HG02571 (cell line): ENCODE data around the gene PLA2G2F.

Experiments
- ATAC-seq: cut with Tn5 transposase; IDR thresholded peaks from one replicate; pipeline ENCODE4 v1.9.1; 2021; ENCODE audit warnings: mild to moderate bottlenecking, moderate library complexity; ENCODE audit not compliant: unreplicated experiment

PLA2G2F gene

DNA sequence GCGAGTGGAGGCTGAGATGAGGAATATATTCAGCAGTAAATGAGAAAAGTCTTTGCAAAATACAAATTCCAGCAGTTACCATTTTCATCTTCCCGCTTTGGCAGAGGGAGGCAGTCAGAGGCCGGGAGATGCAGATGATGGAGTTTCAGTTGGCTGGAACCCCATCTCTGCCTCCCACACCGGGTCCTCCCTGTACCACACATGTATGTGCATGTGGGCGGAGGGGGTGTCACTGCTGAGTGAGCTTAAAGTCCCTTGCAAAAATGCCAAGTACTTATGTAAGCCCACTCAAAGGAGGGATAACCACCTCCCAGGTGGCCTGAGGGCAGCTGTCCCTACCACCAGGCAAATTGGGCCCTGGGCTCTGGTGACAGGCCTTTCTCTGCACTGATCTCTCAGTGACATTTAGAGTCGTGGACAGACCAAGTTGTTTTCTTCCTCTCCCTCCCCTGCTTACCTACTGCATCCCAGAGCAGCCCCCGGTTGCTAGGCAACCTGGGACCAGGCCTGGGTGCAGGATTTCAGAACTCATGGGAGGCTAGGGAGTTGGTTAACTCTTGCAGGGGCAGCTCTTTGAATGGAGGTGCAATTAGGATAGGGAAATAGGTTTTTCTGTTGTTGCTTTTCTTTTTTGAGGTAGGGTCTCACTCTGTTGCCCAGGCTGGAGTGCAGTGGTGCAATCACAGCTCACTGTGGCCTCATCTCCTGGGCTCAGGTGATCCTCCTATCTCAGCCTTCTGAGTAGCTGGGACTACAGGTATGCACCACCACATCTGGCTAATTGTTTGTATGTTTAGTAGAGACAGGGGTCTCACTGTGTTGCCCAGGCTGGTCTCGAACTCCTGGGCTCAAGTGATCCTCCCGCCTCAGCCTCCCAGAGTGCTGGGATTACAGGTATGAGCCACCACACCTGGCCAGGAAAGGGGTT, 29.7 kb downstream of the PLA2G2F start:
- no peak for ATAC-seq

DNA sequence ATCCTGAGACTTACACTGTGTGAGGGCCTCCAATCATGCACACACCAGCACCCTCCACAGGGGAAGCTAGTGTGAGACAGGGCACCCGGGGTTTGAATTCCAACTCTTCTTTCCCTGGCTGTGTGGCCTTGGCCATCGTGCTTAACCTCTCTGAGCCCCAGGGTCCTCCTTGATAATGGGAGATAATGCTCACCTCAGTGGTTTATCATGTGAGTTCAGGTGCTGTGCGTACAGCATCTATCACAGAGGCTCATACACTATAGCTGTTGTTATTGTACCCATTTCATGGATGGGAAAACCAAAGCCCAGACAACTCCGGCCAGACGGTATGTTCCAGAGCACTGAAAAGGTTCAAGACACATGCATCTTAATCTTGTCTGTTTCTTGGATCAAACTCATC, 30.8 kb downstream of the PLA2G2F start:
- ATAC-seq, result no peak

DNA sequence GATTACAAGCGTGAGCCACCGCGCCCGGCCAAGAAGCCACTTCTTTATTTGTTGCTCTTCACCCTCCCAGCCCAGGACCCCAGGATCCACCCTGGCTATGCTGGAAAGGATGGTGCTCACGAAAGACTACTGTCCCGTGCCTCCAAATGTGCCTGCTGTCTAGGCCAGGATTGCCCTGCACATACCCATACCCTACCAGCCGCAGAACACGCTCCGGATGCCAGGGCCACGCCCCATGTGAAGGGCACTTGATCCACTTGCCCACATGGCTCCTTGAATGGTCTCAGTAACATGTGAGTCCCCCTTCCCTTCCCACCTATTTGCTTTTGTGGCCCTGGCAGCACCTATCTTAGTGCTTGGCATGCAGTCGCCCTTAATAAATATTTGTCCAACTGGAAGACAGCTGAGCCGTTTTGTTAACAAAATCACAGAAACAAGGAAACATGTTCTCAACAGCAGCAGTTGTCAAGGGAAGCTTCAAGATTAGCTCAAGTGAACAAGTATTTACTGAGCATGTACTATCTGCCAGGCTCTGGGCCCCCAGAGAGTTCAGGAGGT, 33.0 kb downstream of the PLA2G2F start:
- no peak for ATAC-seq

DNA sequence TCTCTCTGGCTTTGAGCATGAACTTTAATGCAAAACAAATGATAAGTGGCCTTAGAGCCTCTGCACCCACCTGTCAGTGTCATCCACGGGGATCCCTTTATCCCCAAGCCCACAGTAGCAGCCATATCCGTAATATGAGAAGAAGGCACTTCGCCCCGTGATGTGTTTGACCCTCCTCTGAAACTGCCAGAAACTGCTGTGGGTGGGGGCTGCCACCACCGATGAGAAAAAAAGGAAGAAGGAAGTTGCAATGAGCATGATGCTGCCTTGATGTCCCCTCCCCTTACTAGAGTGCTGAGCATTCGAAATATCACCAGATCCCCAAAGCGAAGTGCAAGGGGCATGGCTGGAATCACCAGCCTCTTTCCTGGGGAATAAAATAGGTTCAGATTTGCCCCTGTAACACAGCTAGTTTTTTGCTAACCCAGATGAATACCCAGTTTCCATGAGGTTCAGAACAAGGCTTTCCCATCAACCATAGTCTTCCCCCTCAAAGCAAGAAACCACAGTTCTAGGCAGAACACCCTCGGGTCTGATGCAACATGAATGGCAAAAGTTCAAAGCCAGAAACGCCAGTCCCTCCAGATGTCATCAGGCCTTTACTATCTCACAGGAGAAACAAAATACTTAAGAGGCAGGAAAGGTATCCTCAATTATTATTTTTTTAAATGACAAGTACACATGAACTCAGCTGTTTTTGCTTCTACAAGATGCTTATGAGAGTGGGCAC, 36.0 kb downstream of the PLA2G2F start:
- ATAC-seq, result no peak

DNA sequence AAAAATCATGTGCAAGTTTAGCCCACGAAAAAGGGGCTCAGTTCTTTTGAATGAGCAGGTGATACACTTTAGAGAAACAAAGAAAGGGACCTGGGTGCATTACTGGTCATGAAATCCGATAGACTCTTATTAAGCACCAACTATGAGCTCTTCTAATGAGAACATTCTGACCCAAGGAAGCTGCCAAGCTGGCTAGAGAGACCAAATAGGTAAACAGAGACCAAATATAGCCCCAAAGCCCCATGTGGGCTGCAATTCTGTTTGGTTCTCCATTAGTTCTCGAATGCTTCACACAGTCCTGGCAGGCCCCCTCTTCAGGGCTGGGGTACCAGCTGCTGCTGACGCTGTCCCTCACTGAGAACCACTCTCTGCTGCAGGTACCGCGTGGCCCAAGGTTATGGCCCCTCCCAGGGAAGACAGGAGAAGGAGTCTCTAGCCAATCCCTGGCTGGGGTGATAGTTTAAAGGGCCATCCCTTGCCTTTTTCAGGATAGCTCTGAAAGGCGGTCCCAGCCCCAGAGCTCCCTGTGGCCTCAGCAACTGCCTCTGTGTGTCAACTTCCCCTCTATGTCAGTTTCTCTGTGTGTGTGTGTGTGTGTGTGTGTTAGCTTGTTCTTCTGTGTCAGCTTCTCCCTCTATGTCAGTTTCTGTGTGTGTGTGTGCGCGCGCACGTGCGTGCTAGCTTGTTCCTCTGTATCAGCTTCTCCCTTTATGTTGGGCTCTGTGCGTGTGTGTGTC, 39.7 kb downstream of the PLA2G2F start:
- no peak for ATAC-seq

DNA sequence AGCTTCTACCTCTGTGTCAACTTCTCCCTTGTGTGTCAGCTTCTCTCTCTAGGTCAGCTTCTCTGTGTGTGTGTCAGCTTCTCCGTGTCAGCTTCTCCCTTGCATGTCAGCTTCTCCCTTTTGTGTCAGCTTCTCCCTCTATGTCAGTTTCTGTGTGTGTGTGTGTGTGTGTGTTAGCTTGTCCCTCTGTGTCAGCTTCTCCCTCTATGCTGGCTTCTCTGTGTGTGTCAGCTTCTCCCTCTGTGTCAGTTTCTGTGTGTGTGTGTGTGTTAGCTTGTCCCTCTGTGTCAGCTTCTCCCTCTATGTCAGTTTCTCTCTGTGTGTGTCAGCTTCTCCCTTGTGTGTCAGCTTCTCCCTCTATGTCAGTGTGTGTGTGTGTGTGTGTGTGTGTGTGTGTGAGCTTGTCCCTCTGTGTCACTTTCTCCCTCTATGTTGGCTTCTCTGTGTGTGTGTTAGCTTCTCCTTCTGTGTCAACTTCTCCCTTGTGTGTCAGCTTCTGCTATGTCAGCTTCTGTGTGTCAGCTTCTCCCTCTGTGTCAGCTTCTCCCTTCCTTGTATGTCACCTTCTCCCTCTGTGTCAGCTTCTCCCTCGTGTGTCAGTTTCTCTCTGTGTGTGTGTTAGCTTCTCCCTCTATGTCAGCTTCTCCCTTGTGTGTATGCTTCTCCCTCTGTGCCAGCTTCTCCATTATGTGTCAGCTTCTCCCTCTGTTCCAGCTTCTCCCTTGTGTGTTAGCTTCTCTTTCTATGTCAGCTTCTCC, 40.4 kb downstream of the PLA2G2F start:
- no peak for ATAC-seq

DNA sequence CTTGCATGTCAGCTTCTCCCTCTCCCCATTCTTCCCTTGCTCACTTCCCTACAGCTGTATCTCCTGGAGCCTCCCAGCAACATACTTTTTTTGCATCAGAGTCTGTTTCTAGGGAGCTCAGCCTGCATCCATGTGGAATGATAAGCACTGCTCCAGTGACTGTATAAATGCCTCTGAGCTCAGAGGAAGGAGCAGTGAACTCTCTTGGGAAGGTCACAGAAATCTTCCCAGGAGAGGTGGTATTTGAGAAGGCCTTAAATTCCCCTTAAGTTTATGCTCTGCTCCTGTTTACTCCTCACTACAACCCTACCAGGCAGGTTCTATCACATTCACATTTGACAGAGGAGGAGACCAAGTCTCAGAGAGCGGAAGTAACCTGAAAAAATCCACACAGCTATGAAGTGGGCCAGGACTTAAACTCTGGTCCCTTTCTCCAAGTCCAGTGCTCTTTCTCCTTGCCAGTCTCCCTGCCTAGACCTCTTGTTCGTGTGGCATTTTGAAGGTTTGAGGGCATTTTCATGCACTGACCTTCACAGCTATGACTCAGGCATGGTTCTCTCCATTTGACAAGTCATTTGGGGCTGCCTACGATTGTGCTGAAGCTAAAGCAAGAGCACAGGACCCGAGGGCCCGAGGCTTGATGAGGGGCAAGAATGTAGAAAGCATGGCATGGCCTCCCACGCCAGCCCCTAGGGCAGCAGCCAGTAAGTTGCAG, 41.2 kb downstream of the PLA2G2F start:
- ATAC-seq, result no peak

DNA sequence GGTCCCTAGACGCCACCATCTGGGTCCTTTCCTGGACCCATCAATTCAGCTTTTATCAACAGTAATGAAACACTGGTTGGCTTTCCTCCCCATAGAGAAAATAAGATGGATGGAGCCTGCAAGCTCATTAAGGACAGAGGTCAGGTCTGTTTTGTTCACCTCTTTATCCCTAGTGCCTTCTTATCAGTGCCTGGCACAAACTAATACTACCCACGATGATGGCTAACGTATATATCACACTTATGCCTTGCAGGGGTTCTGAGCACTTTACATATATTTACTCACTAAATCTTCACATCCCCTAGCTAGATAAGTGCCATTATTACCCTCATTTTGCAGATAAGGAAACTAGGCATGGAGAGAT, 41.7 kb downstream of the PLA2G2F start:
- ATAC-seq, result no peak

DNA sequence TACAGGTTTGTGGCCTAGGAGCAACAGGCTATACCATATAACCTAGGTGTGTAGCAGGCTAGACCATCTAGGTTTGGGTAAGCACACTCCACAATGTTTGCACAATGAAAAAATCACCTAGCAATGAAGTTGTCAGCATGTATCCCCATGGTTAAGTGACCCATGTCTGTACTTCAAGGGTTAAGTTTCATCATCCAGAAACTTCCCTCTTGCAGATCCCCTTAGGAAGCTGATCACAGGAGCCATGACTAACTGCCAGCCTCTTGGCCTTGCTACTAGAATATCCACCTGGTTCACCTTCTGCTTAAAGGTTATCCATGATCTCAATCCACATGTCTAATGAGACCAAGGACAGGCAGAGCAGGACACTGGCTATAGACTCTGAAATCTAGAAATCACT, 43.3 kb downstream of the PLA2G2F start:
- ATAC-seq, result no peak

DNA sequence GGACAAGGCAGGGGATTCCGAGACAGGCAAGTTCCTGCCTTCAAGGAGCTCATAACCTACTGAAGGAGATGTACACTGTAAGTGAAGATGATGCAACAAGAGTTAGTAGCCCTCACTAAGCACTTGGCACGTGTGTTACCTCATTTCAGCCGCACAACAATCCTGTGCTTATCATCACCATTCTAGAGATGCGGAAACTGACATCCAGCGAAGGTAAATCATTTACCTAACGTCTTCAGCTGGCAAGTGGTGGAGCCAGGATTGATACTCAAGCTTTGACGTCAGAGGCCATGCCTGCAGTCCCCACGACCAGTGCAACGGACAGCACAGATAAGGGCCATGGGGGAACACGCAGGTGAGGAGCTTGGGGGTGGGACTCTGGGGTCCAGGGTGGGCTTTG, 43.9 kb downstream of the PLA2G2F start:
- ATAC-seq, result no peak

DNA sequence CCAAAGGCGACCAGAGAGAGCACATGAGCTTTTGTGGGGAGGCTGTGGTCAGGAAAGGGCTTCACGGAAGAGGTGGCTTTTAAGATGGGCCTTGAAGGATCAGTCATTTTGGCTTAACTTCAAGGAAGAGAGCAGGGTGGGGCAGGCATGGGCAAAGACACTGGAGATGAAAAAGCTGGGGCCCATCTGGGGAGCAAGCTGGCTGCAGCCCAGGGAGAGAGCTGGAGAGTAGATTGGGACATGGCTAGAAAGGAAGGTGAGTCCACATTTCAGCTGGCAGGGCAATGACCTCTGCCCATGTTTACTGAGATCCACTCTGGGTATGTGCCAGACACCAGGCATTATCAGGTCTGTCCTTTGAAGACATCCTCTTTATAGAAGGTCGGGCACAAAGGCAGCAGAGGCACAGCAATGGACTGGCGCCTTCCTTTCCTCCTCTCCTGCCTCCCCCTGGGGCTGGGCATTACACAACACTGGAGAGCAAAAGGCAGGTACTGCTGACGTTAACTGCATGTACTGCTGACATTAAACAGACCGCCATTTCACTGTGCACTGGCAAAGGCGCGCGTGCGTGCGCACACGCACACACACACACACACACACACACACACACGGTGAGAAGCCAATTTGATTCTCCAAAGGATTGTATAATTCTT, 44.6 kb downstream of the PLA2G2F start:
- no peak for ATAC-seq

DNA sequence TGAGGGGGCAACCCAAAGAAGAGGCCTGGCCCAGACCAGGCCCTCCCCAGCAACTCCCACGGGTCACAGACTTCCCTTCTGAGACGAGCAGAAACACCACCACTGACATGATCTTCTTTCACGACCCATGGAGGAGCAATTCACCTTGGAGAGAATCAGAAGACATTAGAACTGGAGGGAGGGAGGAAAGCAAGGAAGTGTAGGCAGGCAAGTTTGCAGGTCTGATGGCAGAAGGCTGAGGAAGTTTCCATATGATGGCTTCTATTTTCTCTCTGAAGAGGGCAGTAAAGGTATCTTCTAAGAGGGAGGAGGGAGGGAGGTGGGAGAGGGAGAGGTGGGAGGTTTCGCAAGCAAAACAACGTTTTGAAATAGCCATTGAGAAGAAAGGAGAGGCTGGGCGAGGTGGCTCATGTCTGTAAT, 45.4 kb downstream of the PLA2G2F start:
- ATAC-seq, result no peak

DNA sequence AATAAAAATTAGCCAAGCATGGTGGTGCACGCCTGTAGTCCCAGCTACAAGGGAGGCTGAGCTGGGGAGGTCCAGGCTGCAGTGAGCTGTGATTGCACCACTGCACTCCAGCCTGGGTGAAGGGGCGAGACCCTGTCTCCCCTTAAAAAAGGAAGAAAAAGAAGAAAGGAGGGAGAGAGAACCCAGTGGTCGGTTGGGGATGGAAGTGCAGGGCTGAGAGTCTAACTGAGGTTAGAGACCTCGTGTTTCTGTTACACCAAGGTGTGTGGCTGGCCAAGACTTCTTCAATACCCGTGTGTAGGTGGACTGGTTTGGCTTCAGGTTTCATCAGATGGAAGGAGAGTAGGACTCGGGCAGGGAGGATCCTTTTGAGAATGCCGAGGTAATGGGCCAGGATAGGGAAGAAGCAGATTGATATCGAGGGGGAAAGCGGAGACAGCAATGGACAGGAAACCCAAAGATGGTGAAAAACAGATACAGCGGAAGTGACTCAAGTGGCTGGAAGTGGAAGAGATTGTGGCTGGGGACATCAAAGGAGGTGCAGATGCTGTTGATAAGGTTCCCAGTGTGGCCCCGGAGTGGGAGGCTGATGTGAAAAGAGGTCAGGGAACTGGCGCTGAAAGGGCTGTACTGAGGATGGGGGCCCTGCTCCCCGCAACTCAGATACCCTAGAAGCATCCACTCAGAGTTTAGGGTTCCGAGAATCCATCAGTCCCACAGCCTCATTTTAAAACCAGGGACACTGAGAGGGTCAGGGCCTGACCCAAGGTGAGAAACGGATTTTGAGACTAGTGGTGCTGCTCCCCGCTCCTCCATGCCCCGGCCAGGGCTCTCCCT, 46.1 kb downstream of the PLA2G2F start:
- no peak for ATAC-seq

DNA sequence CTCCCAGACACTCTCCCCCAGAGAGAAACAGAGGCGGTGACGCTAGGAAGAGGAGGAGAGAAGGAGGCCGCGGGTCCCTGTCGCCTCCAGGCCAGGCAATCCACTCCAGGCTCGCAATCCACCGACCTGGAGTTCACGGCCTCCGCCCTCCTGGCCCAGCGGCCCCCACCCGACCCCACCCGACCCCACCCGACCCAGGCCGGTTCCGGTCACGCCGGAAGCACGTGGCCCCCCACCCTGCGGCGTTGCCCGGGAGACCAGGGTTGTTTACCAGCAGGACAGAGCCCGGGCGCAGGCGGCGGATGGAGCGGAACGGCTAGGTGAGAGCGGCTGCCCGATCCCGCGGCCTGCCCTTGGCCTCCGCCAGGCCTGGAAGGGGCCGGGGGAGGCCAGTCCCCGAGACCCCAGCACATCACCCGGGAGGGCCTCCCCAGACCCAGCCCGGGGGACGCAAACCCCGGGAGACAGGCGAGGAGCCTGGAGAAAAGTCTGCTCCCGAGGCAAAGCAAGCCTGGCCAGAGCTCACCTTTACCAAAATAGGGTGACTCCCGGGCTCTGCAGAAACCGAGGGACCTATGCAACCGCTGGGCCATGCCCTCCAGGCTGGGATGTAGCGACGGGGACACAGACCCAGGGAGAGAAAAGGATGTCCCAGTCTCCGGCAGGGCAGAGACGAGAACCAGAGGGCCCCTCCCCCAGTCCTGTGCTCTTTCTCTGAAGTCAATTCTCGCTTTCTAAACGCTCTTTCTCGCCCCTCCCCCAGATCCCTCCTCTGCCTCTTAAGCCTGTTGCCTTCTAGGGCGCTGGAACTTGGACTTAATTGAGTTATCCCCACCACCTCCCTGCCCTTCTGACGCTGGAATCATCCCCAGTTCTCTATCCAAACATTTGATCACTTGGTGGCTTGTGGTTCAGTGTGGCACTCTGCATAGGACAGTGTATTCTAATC, 47.0 kb downstream of the PLA2G2F start, which contains the start of the genes PLA2G2C and UBXN10:
PLA2G2C (minus strand) TSS at position 685 of the 949 bp plus-strand sequence. CDS start 9,155 bp downstream, outside the sequence.
UBXN10 (plus strand) TSS at position 263 of the 949 bp plus-strand sequence. CDS start 4,466 bp downstream, outside the sequence.
- no peak for ATAC-seq

DNA sequence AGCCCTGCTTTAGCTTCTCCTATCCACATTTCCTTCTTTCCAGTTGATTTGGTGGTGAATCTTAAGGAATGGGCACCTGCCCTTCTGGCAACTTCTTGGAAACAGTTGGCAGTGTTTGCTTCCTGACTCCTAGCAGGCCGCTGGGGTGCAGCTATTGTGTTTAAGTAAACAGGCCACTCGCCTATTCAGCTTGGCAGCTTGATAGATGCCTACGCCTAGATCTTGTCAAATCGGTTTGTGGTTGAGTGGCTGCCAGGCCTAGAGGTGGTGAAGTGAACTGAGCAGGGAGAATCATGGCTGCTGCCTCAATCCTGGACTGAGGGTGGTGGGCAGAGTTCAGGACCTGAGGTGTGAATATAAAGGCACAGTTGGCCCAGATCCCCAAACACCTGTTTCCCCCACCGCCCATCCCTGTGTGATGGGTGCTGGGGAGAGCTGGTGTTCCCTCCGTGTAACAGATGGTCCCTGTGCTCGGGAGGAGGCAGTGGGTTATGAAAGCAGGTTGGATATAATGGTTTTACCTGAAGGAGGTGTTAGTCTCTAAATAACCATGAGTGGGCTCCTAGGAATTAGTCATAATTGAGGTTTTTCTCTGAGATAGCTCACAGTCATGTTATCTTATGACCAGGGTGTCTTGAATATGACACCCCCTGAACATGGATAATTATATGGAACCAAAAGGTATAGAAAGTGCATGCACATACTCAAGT, 48.1 kb downstream of the PLA2G2F start:
- ATAC-seq, result no peak

DNA sequence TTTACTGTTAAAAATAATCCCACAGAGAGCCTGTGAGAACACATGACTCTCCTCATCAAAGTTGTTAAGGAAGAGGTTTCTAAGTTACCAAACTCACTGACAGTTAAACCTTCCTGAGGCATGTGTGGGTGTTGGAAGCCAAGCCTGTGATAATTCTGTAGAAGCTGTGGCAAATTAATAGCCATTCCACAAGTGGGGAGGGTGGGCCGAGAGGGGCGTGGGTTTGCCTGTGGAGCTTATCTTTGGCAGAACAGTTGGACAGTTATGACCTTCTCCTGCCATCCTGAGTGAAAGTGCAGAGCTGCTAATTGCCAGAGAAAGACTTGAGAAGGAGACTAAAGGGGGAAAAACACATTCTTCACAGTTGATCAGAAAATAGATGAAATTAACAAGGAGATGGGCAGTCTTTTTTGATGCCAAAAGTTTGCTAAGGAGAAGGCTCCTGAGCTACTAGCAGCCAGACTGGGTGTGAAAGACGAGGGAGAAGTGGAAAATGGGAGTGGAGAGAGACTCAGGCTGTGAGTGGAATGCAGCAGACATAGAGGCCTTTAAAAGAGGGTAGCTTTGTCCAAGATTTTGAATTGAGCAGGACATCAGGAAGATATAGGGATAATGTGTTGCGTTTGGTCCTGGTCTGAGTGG, 48.8 kb downstream of the PLA2G2F start:
- ATAC-seq, result no peak
